HG02870 (cell line): ENCODE measurements around the gene SPATA46.

Experiments
- ATAC-seq: cut with Tn5 transposase; IDR thresholded peaks from one replicate; pipeline ENCODE4 v1.9.1; 2021; ENCODE audit warnings: mild to moderate bottlenecking, moderate library complexity; ENCODE audit not compliant: unreplicated experiment

SPATA46 gene

GRCh38 chr1:162391790-162392563, 15.3 kb upstream of the SPATA46 start:
- ATAC-seq = no peak

GRCh38 chr1:162390396-162391185, 13.9 kb upstream of the SPATA46 start:
- no peak for ATAC-seq

GRCh38 chr1:162389971-162390370, 13.3 kb upstream of the SPATA46 start:
- no peak for ATAC-seq

GRCh38 chr1:162389021-162389818, 12.6 kb upstream of the SPATA46 start:
- no peak for ATAC-seq

- no peak for ATAC-seq
Measured at GRCh38 chr1:162388615-162389014, 12.0 kb upstream of the SPATA46 start.

GRCh38 chr1:162388083-162388594, 11.5 kb upstream of the SPATA46 start:
- no peak for ATAC-seq

GRCh38 chr1:162387226-162388082, 10.8 kb upstream of the SPATA46 start:
- no peak for ATAC-seq

GRCh38 chr1:162386292-162387225, 9.9 kb upstream of the SPATA46 start:
- no peak for ATAC-seq

- no peak for ATAC-seq
Measured at GRCh38 chr1:162385702-162386101, 9.0 kb upstream of the SPATA46 start.

GRCh38 chr1:162385280-162385623, 8.6 kb upstream of the SPATA46 start:
- no peak for ATAC-seq

GRCh38 chr1:162384601-162385279, 8.1 kb upstream of the SPATA46 start:
- ATAC-seq = no peak

GRCh38 chr1:162384116-162384515, 7.5 kb upstream of the SPATA46 start:
- no peak for ATAC-seq

GRCh38 chr1:162383516-162383915, 6.9 kb upstream of the SPATA46 start:
- ATAC-seq = no peak

GRCh38 chr1:162383091-162383490, 6.4 kb upstream of the SPATA46 start:
- ATAC-seq = no peak

- no peak for ATAC-seq
Measured at GRCh38 chr1:162381941-162382750, 5.5 kb upstream of the SPATA46 start.

- ATAC-seq = no peak
Measured at GRCh38 chr1:162381383-162381782, 4.7 kb upstream of the SPATA46 start, which contains the start of gene C1orf226. TSS of gene C1orf226 (plus strand) at chr1:162381728. CDS start at chr1:162381902, 174 bp downstream.

GRCh38 chr1:162380061-162380846, 3.6 kb upstream of the SPATA46 start:
- no peak for ATAC-seq
